Measurements from ENCODE around the gene PRAMEF2.
"Not testable (repeated sequence)": the region's sequence is repeated elsewhere in the genome, so short reads cannot be mapped to it uniquely, and the experiment has no call there.

The PRAMEF2 gene

GRCh38 chr1:12903793-12904572, 47.1 kb downstream of the PRAMEF2 start:
- not testable (repeated sequence) for DNase-seq; H3K36me3 Mint-ChIP-seq (ENCODE audit: low read depth); ATAC-seq; H3K4me1 Mint-ChIP-seq; H3K9me3 Mint-ChIP-seq; H3K4me3 Mint-ChIP-seq; H3K27ac Mint-ChIP-seq; H3K27me3 Mint-ChIP-seq

Data from activated naive CD8-positive, alpha-beta T cell treated with anti-CD3 and anti-CD28 coated beads, Interleukin-2, amount 50 U/mL, for 24 hours (primary cell).